ENCODE measurements around the gene SYK.

DNA sequence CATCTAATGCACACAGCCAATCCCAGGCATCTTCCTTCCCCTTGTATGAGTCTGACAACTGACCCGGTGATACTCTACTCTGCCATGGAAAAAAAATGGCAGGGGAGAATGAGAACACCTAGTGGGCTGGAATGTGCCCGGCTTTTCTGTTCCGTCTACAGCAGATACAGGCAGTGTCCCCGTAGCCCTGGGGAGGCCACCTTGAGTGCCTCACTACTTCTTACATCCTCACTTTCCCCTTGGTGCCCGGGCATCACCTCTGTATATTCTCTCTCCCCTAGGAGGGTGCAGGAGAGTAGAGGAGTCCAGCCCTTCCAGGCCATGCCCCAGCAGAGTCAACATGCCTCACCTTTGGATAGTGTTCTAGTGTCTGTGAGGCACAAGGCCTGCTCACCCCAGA, 56.2 kb downstream of the SYK start:
- TF ChIP-seq, protein P1, sequence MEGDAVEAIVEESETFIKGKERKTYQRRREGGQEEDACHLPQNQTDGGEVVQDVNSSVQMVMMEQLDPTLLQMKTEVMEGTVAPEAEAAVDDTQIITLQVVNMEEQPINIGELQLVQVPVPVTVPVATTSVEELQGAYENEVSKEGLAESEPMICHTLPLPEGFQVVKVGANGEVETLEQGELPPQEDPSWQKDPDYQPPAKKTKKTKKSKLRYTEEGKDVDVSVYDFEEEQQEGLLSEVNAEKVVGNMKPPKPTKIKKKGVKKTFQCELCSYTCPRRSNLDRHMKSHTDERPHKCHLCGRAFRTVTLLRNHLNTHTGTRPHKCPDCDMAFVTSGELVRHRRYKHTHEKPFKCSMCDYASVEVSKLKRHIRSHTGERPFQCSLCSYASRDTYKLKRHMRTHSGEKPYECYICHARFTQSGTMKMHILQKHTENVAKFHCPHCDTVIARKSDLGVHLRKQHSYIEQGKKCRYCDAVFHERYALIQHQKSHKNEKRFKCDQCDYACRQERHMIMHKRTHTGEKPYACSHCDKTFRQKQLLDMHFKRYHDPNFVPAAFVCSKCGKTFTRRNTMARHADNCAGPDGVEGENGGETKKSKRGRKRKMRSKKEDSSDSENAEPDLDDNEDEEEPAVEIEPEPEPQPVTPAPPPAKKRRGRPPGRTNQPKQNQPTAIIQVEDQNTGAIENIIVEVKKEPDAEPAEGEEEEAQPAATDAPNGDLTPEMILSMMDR (IDR thresholded peaks at IDR 0.05): no peak
- TF ChIP-seq EZH2 (IDR thresholded peaks at IDR 0.05): no peak
